Esophagus muscularis mucosa (tissue), 3 donors: ENCODE measurements around the gene MAML3.

Source experiments
- CTCF ChIP-seq, 3 experiments: fragments of 200-600 bp in 2 of 3; fragments of 450-650 bp in 1 of 3; sonication (generic) in 2 of 3; IDR thresholded peaks; one replicate each; pipeline ENCODE4 v1.5.1; 2017 to 2019; ENCODE audit warnings: antibody characterized with exemption in 3 of 3, mild to moderate bottlenecking in 2 of 3, moderate library complexity in 1 of 3
- POLR2A ChIP-seq: fragments of 450-650 bp; IDR thresholded peaks from one replicate; pipeline ENCODE4 v1.6.1; 2017; ENCODE audit warnings: antibody characterized with exemption, moderate library complexity, mild to moderate bottlenecking, low read depth

GRCh38 chr4:139866276-139866962 is 287.6 kb downstream of the MAML3 start:
- TF ChIP-seq POLR2A (no peak), CTCF (IDR thresholded peaks at IDR 0.05) (no peak)
